Endodermal cell (in vitro differentiated cells): Measurements from ENCODE around the gene DOK7. TPM values are rescaled to one million over a fixed set of nuclear protein-coding genes. Genes with fewer than 3 reads are reported as not detected.
A peak's percentile ranks its signal among the peaks of the same experiment; 100 is the strongest.

Source experiments
- DNase-seq: peaks from one replicate; pipeline ENCODE4 v3.0.0-alpha.2; 2017
- H3K27ac ChIP-seq: 2 replicates; pipeline ENCODE4 v1.5.1; 2013; ENCODE audit warnings: mild to moderate bottlenecking, low read depth, low read length, moderate library complexity
- H3K27me3 ChIP-seq: 2 replicates; pipeline ENCODE4 v1.6.1; 2013; ENCODE audit warnings: mild to moderate bottlenecking, low read length, moderate library complexity; ENCODE audit not compliant: insufficient read depth, control insufficient read depth, poor library complexity, severe bottlenecking
- H3K36me3 ChIP-seq: 2 replicates; pipeline ENCODE4 v1.7.0; 2013; ENCODE audit warnings: mild to moderate bottlenecking, low read length, moderate library complexity; ENCODE audit not compliant: control insufficient read depth, insufficient read depth
- H3K4me1 ChIP-seq: one replicate; pipeline ENCODE4 v1.7.0; 2013; ENCODE audit warnings: low read length; ENCODE audit not compliant: control insufficient read depth, insufficient read depth
- H3K4me3 ChIP-seq: 2 replicates; pipeline ENCODE4 v1.5.1; 2013; ENCODE audit warnings: mild to moderate bottlenecking, low read length, moderate library complexity
- H3K9ac ChIP-seq: 2 replicates; pipeline ENCODE4 v1.6.1; 2013; ENCODE audit warnings: mild to moderate bottlenecking, low read length, moderate library complexity; ENCODE audit not compliant: poor library complexity, severe bottlenecking; ENCODE audit errors: extremely low read depth
- H3K9me3 ChIP-seq: 2 replicates; pipeline ENCODE4 v1.6.1; 2013; ENCODE audit warnings: mild to moderate bottlenecking, low read length, moderate library complexity; ENCODE audit not compliant: control insufficient read depth
- H3K27ac Mint-ChIP-seq: 2 replicates; pipeline ENCODE4 v1.8.0; 2020; ENCODE audit warnings: mixed read lengths
- H3K27me3 Mint-ChIP-seq: 2 replicates; pipeline ENCODE4 v1.8.0; 2021; ENCODE audit warnings: mild to moderate bottlenecking, mixed read lengths; ENCODE audit not compliant: insufficient read depth
- H3K36me3 Mint-ChIP-seq: 2 replicates; pipeline ENCODE4 v1.8.0; 2020; ENCODE audit warnings: low read depth, mixed read lengths
- H3K4me1 Mint-ChIP-seq: 2 replicates; pipeline ENCODE4 v1.8.0; 2020; ENCODE audit warnings: mixed read lengths
- H3K4me3 Mint-ChIP-seq: 2 replicates; pipeline ENCODE4 v1.8.0; 2020; ENCODE audit warnings: mild to moderate bottlenecking, moderate library complexity, mixed read lengths
- H3K9me3 Mint-ChIP-seq: 2 replicates; pipeline ENCODE4 v1.8.0; 2020; ENCODE audit warnings: mild to moderate bottlenecking, mixed read lengths
- CTCF ChIP-seq: fragments of 200-600 bp; sonication (generic); conservative IDR thresholded peaks from 2 replicates; pipeline ENCODE4 v1.5.0; 2021; ENCODE audit warnings: antibody characterized with exemption, mild to moderate bottlenecking
- WGBS, 2 experiments: methylation state at CpG; one replicate each; pipeline versions ENCODE4 v1.1.5 to v1.1.7; 2013; ENCODE audit warnings: missing lambda C conversion rate in 2 of 2, mixed read lengths in 1 of 2; ENCODE audit not compliant: insufficient coverage in 1 of 2, insufficient read length in 1 of 2; 5-methylcytosine and 5-hydroxymethylcytosine counted together
- total RNA-seq, 2 donors: library from RNA; stranded (reverse); fragmentation: NEBNext Ultra II Directional in 1 of 2; extraction: Animal tissue kit (Norgen Biotek cat#: 25700) in 1 of 2; gene quantifications; 2 replicates in 1 of 2; 3 replicates in 1 of 2; pipeline ENCODE4 v1.2.1, GENCODE V29; 2021

Gene DOK7
- total RNA-seq, 2 donors from 2014 or later, result 0.38 to 1.3 TPM

GRCh38 chr4:3523628-3524221 lies 60.6 kb downstream of the DOK7 start:
- Histone ChIP-seq H3K4me3 (no peak overlapping the region), H3K27ac (no peak overlapping the region), H3K4me1 (no peaks in the 10 kb centered on the region), H3K9me3 (no peaks in the 10 kb centered on the region), H3K27me3 (no peaks in the 10 kb centered on the region), H3K9ac (no peak overlapping the region), H3K36me3 (peaks cover 44% of the 10 kb centered on the region)
- Mint-ChIP-seq H3K4me3 (no peak overlapping the region), H3K4me1 (peaks cover 18% of the 10 kb centered on the region), H3K9me3 (no peaks in the 10 kb centered on the region), H3K36me3 (peaks cover 44% of the 10 kb centered on the region), H3K27me3 (no peaks in the 10 kb centered on the region), H3K27ac (no peak overlapping the region)
- no peak for TF ChIP-seq CTCF
- WGBS, 2 experiments, result 91 to 94% methylated on average over 15 to 24 of the region's 24 CpGs
- peak; percentile 33 for DNase-seq

GRCh38 chr4:3524349-3524748 lies 61.2 kb downstream of the DOK7 start:
- H3K4me1 Mint-ChIP-seq, result peaks cover 18% of the 10 kb centered on the region
- Histone ChIP-seq H3K4me3 (no peak overlapping the region), H3K27ac (no peak overlapping the region), H3K36me3 (peaks cover 47% of the 10 kb centered on the region), H3K27me3 (no peaks in the 10 kb centered on the region), H3K9ac (no peak overlapping the region), H3K4me1 (no peaks in the 10 kb centered on the region), H3K9me3 (no peaks in the 10 kb centered on the region)
- no peaks in the 10 kb centered on the region for H3K9me3 Mint-ChIP-seq
- peaks cover 42% of the 10 kb centered on the region for H3K36me3 Mint-ChIP-seq
- H3K27ac Mint-ChIP-seq, result no peak overlapping the region
- H3K4me3 Mint-ChIP-seq, result no peak overlapping the region
- DNase-seq, result no peak
- TF ChIP-seq CTCF, result no peak
- WGBS, 2 experiments, result 90 to 97% methylated on average over 6 to 8 of the region's 8 CpGs
- no peaks in the 10 kb centered on the region for H3K27me3 Mint-ChIP-seq

GRCh38 chr4:3524920-3525319 lies 61.8 kb downstream of the DOK7 start:
- Mint-ChIP-seq H3K27ac (no peak overlapping the region), H3K4me3 (no peak overlapping the region), H3K36me3 (peaks cover 43% of the 10 kb centered on the region), H3K9me3 (no peaks in the 10 kb centered on the region), H3K4me1 (peaks cover 18% of the 10 kb centered on the region), H3K27me3 (peaks cover under 1% of the 10 kb centered on the region)
- Histone ChIP-seq H3K9me3 (no peaks in the 10 kb centered on the region), H3K9ac (no peak overlapping the region), H3K4me3 (no peak overlapping the region), H3K27ac (no peak overlapping the region), H3K27me3 (no peaks in the 10 kb centered on the region), H3K36me3 (peaks cover 43% of the 10 kb centered on the region), H3K4me1 (no peaks in the 10 kb centered on the region)
- DNase-seq, result peak; percentile 42
- no peak for TF ChIP-seq CTCF
- 88 to 92% methylated on average over 12 to 19 of the region's 19 CpGs for WGBS, 2 experiments
